Endodermal cell (in vitro differentiated cells): Measurements from ENCODE around the gene PIEZO2. TPM values are rescaled to one million over a fixed set of nuclear protein-coding genes. Genes with fewer than 3 reads are reported as not detected.

Experiments
- DNase-seq: peaks from one replicate; pipeline ENCODE4 v3.0.0-alpha.2; 2017
- H3K27ac ChIP-seq: 2 replicates; pipeline ENCODE4 v1.5.1; 2013; ENCODE audit warnings: mild to moderate bottlenecking, low read depth, low read length, moderate library complexity
- H3K27me3 ChIP-seq: 2 replicates; pipeline ENCODE4 v1.6.1; 2013; ENCODE audit warnings: mild to moderate bottlenecking, low read length, moderate library complexity; ENCODE audit not compliant: insufficient read depth, control insufficient read depth, poor library complexity, severe bottlenecking
- H3K36me3 ChIP-seq: 2 replicates; pipeline ENCODE4 v1.7.0; 2013; ENCODE audit warnings: mild to moderate bottlenecking, low read length, moderate library complexity; ENCODE audit not compliant: control insufficient read depth, insufficient read depth
- H3K4me1 ChIP-seq: one replicate; pipeline ENCODE4 v1.7.0; 2013; ENCODE audit warnings: low read length; ENCODE audit not compliant: control insufficient read depth, insufficient read depth
- H3K4me3 ChIP-seq: 2 replicates; pipeline ENCODE4 v1.5.1; 2013; ENCODE audit warnings: mild to moderate bottlenecking, low read length, moderate library complexity
- H3K9ac ChIP-seq: 2 replicates; pipeline ENCODE4 v1.6.1; 2013; ENCODE audit warnings: mild to moderate bottlenecking, low read length, moderate library complexity; ENCODE audit not compliant: poor library complexity, severe bottlenecking; ENCODE audit errors: extremely low read depth
- H3K9me3 ChIP-seq: 2 replicates; pipeline ENCODE4 v1.6.1; 2013; ENCODE audit warnings: mild to moderate bottlenecking, low read length, moderate library complexity; ENCODE audit not compliant: control insufficient read depth
- H3K27ac Mint-ChIP-seq: 2 replicates; pipeline ENCODE4 v1.8.0; 2020; ENCODE audit warnings: mixed read lengths
- H3K27me3 Mint-ChIP-seq: 2 replicates; pipeline ENCODE4 v1.8.0; 2021; ENCODE audit warnings: mild to moderate bottlenecking, mixed read lengths; ENCODE audit not compliant: insufficient read depth
- H3K36me3 Mint-ChIP-seq: 2 replicates; pipeline ENCODE4 v1.8.0; 2020; ENCODE audit warnings: low read depth, mixed read lengths
- H3K4me1 Mint-ChIP-seq: 2 replicates; pipeline ENCODE4 v1.8.0; 2020; ENCODE audit warnings: mixed read lengths
- H3K4me3 Mint-ChIP-seq: 2 replicates; pipeline ENCODE4 v1.8.0; 2020; ENCODE audit warnings: mild to moderate bottlenecking, moderate library complexity, mixed read lengths
- H3K9me3 Mint-ChIP-seq: 2 replicates; pipeline ENCODE4 v1.8.0; 2020; ENCODE audit warnings: mild to moderate bottlenecking, mixed read lengths
- WGBS, 2 experiments: methylation state at CpG; one replicate each; pipeline versions ENCODE4 v1.1.5 to v1.1.7; 2013; ENCODE audit warnings: missing lambda C conversion rate in 2 of 2, mixed read lengths in 1 of 2; ENCODE audit not compliant: insufficient coverage in 1 of 2, insufficient read length in 1 of 2; 5-methylcytosine and 5-hydroxymethylcytosine counted together
- total RNA-seq, 2 donors: library from RNA; stranded (reverse); fragmentation: NEBNext Ultra II Directional in 1 of 2; extraction: Animal tissue kit (Norgen Biotek cat#: 25700) in 1 of 2; gene quantifications; 2 replicates in 1 of 2; 3 replicates in 1 of 2; pipeline ENCODE4 v1.2.1, GENCODE V29; 2021
- TF ChIP-seq, protein P1 (sequence below): fragments of 200-600 bp; sonication (generic); conservative IDR thresholded peaks from 2 replicates; pipeline ENCODE4 v1.5.0; 2021; ENCODE audit warnings: antibody characterized with exemption, mild to moderate bottlenecking

Gene PIEZO2
- total RNA-seq, 2 donors from 2014 or later, result 7.3 to 12.1 TPM

DNA sequence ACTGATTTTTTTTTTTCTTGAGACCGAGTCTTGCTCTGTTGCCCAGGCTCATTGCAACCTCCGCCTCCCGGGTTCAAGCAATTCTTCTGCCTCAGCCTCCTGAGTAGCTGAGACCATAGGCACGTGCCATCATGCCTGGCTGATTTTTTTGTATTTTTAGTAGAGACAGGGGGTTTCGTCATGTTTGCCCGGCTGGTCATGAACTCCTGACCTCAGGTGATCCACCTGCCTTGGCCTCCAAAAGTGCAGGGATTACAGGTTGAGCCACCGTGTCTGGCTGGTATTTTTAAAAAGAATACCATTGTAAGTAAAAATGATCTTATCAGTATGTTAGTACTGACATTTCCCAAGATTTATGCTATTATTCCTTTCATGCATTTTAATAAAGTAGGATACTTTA is 105.7 kb downstream of the PIEZO2 start:
- Histone ChIP-seq H3K27ac (no peak overlapping the region), H3K27me3 (no peaks in the 10 kb centered on the region), H3K4me3 (no peak overlapping the region), H3K9me3 (peaks cover 13% of the 10 kb centered on the region), H3K4me1 (peaks cover 3% of the 10 kb centered on the region), H3K36me3 (no peaks in the 10 kb centered on the region), H3K9ac (no peak overlapping the region)
- no peak overlapping the region for H3K4me3 Mint-ChIP-seq
- H3K36me3 Mint-ChIP-seq, result no peaks in the 10 kb centered on the region
- 84 to 89% methylated on average over 6 to 7 of the region's 7 CpGs for WGBS, 2 experiments
- TF ChIP-seq, protein P1, sequence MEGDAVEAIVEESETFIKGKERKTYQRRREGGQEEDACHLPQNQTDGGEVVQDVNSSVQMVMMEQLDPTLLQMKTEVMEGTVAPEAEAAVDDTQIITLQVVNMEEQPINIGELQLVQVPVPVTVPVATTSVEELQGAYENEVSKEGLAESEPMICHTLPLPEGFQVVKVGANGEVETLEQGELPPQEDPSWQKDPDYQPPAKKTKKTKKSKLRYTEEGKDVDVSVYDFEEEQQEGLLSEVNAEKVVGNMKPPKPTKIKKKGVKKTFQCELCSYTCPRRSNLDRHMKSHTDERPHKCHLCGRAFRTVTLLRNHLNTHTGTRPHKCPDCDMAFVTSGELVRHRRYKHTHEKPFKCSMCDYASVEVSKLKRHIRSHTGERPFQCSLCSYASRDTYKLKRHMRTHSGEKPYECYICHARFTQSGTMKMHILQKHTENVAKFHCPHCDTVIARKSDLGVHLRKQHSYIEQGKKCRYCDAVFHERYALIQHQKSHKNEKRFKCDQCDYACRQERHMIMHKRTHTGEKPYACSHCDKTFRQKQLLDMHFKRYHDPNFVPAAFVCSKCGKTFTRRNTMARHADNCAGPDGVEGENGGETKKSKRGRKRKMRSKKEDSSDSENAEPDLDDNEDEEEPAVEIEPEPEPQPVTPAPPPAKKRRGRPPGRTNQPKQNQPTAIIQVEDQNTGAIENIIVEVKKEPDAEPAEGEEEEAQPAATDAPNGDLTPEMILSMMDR, result no peak
- H3K9me3 Mint-ChIP-seq, result peaks cover 15% of the 10 kb centered on the region
- H3K27ac Mint-ChIP-seq, result no peak overlapping the region
- no peaks in the 10 kb centered on the region for H3K27me3 Mint-ChIP-seq
- peaks cover 5% of the 10 kb centered on the region for H3K4me1 Mint-ChIP-seq
- DNase-seq, result no peak

DNA sequence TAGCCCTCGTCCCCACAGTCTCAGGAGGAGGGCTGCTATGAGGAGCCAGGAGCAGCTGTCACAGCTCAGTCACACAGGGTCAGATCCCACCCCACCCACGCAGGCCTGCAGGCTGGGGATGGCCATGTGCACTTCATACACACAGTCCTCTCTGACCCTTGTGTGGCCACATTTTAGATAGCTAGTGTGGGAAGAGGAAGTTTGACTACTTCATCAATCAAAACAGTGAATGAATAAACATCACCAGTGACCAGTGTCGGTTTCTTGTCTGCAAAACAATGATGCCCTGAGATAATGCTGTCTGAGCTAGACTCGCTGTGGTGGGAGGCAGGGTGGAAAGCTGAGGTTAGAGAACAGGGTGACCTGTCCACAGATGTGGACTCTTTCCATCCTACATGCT is 107.1 kb downstream of the PIEZO2 start:
- Mint-ChIP-seq H3K27ac (no peak overlapping the region), H3K27me3 (no peaks in the 10 kb centered on the region), H3K4me3 (no peak overlapping the region), H3K4me1 (peaks cover 5% of the 10 kb centered on the region), H3K9me3 (peaks cover 15% of the 10 kb centered on the region), H3K36me3 (no peaks in the 10 kb centered on the region)
- H3K27me3 ChIP-seq, result no peaks in the 10 kb centered on the region
- peaks cover 13% of the 10 kb centered on the region for H3K9me3 ChIP-seq
- H3K4me3 ChIP-seq, result no peak overlapping the region
- H3K9ac ChIP-seq, result no peak overlapping the region
- no peak overlapping the region for H3K27ac ChIP-seq
- WGBS, 2 experiments, result 69 to 80% methylated on average over 3 to 4 of the region's 4 CpGs
- TF ChIP-seq, protein P1, result no peak
- DNase-seq, result no peak
- peaks cover 3% of the 10 kb centered on the region for H3K4me1 ChIP-seq
- no peaks in the 10 kb centered on the region for H3K36me3 ChIP-seq

DNA sequence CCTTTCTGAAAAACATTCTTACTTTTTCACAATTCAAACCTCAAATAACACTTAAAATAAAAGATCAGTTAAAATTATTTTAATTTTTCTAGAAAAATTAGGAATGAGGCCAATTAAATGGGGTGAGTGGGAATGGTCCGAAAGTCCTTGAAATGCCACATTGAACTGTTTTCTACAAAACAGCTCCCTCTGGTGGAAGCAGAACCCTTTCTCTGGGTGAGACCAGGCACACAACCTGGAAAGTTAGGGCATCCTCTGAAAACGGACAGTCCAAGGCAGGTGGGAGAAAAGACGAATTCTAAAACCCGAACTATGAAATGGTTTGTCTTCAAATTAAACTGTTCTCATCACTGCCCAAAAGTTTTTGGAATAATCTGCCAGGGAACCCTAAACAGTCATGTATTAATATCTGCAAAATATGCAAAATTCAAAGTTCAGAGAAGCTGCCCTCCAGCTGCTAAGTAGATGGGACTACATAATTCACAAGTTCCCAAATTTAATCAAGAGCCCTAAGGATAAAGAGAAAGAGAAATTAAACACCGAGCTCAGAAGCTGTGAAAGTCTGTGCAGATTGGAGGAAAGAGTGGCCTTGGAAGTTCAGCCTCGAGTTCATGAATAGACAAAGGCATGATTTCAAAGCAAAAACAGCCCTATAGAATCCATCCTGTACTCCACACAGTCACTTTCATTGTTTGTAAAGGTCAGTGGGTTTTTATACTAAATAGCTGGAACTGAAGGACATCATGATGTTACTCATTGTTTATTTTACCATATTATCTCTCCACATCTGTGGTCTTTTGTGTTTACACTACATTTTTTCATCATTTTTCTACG is 108.3 kb downstream of the PIEZO2 start:
- DNase-seq, result peak; percentile 86
- no peak overlapping the region for H3K9ac ChIP-seq
- Mint-ChIP-seq H3K4me3 (no peak overlapping the region), H3K36me3 (no peaks in the 10 kb centered on the region), H3K9me3 (peaks cover 15% of the 10 kb centered on the region), H3K27me3 (no peaks in the 10 kb centered on the region), H3K4me1 (peaks cover 5% of the 10 kb centered on the region), H3K27ac (no peak overlapping the region)
- H3K36me3 ChIP-seq, result no peaks in the 10 kb centered on the region
- no peaks in the 10 kb centered on the region for H3K27me3 ChIP-seq
- H3K9me3 ChIP-seq, result peaks cover 13% of the 10 kb centered on the region
- H3K4me1 ChIP-seq, result peaks cover 3% of the 10 kb centered on the region
- WGBS, 2 experiments, result 24 to 46% methylated on average over 4 to 6 of the region's 7 CpGs
- no peak overlapping the region for H3K27ac ChIP-seq
- H3K4me3 ChIP-seq, result no peak overlapping the region
- TF ChIP-seq, protein P1, result peak; percentile 91
